Measurements from ENCODE around the gene SLC22A7.

SLC22A7 gene

DNA sequence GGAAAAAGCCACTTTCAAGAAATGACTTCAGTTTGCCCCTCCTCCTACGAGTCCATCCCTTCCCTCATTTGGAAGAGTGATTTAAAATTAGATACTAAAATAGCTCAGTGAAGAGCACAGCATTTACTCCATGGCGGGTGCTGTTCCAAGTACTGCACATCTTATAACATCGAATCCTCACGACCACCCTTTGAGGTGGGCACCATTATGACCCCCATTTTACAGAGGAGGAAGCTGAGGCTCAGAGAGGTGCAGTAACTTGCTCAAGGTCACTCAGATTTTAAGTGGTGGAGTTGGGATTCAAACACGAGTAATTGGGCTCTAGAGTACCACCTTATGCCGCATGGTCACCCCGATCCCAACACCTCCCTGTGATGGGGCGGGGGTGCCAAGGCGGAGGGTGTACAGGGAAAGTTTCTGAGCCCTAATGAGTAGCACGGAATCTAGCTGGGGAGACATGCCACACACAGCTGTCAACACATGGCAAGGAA lies 29.2 kb upstream of the SLC22A7 start:
- H3K4me1 ChIP-seq (ENCODE audit: control insufficient read depth, insufficient read depth, low read length): no peaks in the 10 kb centered on the region

DNA sequence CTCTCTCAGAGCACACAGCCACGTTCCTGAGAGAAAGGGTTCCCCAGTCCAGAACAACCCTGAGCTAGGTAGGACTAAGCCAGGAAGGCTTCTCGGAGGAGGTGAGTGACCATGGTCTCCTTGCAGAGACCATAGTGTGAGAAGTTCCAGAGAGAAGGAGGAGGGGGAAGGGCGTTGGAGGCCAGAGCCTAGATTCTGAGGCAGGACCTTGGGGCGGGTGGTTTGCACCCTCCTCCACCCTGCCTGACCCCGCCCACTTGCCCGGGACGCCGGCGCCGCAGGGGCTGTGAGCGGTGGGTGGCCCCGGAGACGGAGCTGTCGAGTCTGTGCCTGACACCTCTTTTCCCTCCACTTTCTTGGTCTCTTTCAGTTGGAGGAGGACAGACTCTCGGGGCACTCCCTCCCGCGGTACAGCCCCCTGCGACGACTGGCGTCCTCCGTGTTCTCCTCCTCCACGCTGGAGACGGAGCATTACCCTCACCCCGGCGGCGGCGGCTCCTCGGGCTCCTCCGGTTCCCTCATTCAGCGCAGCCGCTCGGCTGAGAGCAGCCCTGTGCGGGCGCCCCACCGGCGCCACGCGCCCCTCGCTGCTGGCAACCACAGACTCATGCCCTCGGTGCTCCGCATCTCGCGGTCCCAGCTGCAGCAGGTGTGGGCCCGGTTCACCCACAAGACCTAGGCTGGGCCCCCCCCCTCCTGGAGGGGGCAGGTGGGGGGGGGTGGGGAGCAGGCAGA lies 28.6 kb upstream of the SLC22A7 start:
- ChIA-PET CTCF (interaction anchor here (0.6 to 3.2 kb wide), 4 partner anchors 17 to 100 kb away, joined by 4 to 28 read pairs (median 4); partner anchors contain the start of gene DNPH1), POLR2A (interaction anchor here (1.0 kb wide), 2 partner anchors 27 to 100 kb away, joined by 3 read pairs; partner anchors contain the start of gene ZNF318)
- no peaks in the 10 kb centered on the region for H3K4me1 ChIP-seq (ENCODE audit: control insufficient read depth, insufficient read depth, low read length)
- no peaks in the 10 kb centered on the region for H3K9me3 ChIP-seq (ENCODE audit: control insufficient read depth, insufficient read depth, low read depth, low read length)
- no peaks in the 10 kb centered on the region for H3K36me3 ChIP-seq (ENCODE audit: control insufficient read depth in 2 of 2, insufficient read depth in 1 of 2, low read length in 2 of 2)
- H3K4me3 ChIP-seq (ENCODE audit: low read depth, low read length): no peak overlapping the region
- H3K27ac ChIP-seq (ENCODE audit: extremely low read depth, low read depth, low read length): no peak overlapping the region
- TF ChIP-seq, protein P1, sequence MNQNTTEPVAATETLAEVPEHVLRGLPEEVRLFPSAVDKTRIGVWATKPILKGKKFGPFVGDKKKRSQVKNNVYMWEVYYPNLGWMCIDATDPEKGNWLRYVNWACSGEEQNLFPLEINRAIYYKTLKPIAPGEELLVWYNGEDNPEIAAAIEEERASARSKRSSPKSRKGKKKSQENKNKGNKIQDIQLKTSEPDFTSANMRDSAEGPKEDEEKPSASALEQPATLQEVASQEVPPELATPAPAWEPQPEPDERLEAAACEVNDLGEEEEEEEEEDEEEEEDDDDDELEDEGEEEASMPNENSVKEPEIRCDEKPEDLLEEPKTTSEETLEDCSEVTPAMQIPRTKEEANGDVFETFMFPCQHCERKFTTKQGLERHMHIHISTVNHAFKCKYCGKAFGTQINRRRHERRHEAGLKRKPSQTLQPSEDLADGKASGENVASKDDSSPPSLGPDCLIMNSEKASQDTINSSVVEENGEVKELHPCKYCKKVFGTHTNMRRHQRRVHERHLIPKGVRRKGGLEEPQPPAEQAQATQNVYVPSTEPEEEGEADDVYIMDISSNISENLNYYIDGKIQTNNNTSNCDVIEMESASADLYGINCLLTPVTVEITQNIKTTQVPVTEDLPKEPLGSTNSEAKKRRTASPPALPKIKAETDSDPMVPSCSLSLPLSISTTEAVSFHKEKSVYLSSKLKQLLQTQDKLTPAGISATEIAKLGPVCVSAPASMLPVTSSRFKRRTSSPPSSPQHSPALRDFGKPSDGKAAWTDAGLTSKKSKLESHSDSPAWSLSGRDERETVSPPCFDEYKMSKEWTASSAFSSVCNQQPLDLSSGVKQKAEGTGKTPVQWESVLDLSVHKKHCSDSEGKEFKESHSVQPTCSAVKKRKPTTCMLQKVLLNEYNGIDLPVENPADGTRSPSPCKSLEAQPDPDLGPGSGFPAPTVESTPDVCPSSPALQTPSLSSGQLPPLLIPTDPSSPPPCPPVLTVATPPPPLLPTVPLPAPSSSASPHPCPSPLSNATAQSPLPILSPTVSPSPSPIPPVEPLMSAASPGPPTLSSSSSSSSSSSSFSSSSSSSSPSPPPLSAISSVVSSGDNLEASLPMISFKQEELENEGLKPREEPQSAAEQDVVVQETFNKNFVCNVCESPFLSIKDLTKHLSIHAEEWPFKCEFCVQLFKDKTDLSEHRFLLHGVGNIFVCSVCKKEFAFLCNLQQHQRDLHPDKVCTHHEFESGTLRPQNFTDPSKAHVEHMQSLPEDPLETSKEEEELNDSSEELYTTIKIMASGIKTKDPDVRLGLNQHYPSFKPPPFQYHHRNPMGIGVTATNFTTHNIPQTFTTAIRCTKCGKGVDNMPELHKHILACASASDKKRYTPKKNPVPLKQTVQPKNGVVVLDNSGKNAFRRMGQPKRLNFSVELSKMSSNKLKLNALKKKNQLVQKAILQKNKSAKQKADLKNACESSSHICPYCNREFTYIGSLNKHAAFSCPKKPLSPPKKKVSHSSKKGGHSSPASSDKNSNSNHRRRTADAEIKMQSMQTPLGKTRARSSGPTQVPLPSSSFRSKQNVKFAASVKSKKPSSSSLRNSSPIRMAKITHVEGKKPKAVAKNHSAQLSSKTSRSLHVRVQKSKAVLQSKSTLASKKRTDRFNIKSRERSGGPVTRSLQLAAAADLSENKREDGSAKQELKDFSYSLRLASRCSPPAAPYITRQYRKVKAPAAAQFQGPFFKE (tag by site-specific recombination; IDR thresholded peaks at IDR 0.05; ENCODE audit: borderline replicate concordance): no peak
- no peak for TF ChIP-seq ZNF777 (tag by site-specific recombination; IDR thresholded peaks at IDR 0.05; ENCODE audit: borderline replicate concordance)
- no peak for TF ChIP-seq ZBTB48 (tag by site-specific recombination; IDR thresholded peaks at IDR 0.05)
- TF ChIP-seq HOXA7 (CRISPR knock-in tag; IDR thresholded peaks at IDR 0.05; ENCODE audit: borderline replicate concordance): no peak
- TF ChIP-seq, protein P2, sequence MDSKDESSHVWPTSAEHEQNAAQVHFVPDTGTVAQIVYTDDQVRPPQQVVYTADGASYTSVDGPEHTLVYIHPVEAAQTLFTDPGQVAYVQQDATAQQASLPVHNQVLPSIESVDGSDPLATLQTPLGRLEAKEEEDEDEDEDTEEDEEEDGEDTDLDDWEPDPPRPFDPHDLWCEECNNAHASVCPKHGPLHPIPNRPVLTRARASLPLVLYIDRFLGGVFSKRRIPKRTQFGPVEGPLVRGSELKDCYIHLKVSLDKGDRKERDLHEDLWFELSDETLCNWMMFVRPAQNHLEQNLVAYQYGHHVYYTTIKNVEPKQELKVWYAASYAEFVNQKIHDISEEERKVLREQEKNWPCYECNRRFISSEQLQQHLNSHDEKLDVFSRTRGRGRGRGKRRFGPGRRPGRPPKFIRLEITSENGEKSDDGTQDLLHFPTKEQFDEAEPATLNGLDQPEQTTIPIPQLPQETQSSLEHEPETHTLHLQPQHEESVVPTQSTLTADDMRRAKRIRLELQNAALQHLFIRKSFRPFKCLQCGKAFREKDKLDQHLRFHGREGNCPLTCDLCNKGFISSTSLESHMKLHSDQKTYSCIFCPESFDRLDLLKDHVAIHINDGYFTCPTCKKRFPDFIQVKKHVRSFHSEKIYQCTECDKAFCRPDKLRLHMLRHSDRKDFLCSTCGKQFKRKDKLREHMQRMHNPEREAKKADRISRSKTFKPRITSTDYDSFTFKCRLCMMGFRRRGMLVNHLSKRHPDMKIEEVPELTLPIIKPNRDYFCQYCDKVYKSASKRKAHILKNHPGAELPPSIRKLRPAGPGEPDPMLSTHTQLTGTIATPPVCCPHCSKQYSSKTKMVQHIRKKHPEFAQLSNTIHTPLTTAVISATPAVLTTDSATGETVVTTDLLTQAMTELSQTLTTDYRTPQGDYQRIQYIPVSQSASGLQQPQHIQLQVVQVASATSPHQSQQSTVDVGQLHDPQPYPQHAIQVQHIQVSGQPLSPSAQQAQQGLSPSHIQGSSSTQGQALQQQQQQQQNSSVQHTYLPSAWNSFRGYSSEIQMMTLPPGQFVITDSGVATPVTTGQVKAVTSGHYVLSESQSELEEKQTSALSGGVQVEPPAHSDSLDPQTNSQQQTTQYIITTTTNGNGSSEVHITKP (tag by site-specific recombination; IDR thresholded peaks at IDR 0.05): 0 out of 2 replicates have a peak, but pooled peaks have one; percentile 9
- no peak for TF ChIP-seq ZNF138 (tag by site-specific recombination; IDR thresholded peaks at IDR 0.05; ENCODE audit: borderline replicate concordance)
- TF ChIP-seq ZBTB21 (tag by site-specific recombination; IDR thresholded peaks at IDR 0.05): no peak
- peak; percentile 37 for TF ChIP-seq ZBTB8A (tag by site-specific recombination; IDR thresholded peaks at IDR 0.05)
- peak; percentile 79 for TF ChIP-seq ZNF423 (tag by site-specific recombination; IDR thresholded peaks at IDR 0.05)
- no peak for TF ChIP-seq ZNF473 (tag by site-specific recombination; IDR thresholded peaks at IDR 0.05)

More for the DNA sequence above, 29.2 kb upstream of the SLC22A7 start:
- TF ChIP-seq, protein P3, sequence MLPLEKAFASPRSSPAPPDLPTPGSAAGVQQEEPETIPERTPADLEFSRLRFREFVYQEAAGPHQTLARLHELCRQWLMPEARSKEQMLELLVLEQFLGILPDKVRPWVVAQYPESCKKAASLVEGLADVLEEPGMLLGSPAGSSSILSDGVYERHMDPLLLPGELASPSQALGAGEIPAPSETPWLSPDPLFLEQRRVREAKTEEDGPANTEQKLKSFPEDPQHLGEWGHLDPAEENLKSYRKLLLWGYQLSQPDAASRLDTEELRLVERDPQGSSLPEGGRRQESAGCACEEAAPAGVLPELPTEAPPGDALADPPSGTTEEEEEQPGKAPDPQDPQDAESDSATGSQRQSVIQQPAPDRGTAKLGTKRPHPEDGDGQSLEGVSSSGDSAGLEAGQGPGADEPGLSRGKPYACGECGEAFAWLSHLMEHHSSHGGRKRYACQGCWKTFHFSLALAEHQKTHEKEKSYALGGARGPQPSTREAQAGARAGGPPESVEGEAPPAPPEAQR (tag by site-specific recombination; IDR thresholded peaks at IDR 0.05): no peak
- TF ChIP-seq ZNF768 (tag by site-specific recombination; IDR thresholded peaks at IDR 0.05): 0 out of 2 replicates have a peak, but pooled peaks have one; percentile 38
- TF ChIP-seq, protein P4, sequence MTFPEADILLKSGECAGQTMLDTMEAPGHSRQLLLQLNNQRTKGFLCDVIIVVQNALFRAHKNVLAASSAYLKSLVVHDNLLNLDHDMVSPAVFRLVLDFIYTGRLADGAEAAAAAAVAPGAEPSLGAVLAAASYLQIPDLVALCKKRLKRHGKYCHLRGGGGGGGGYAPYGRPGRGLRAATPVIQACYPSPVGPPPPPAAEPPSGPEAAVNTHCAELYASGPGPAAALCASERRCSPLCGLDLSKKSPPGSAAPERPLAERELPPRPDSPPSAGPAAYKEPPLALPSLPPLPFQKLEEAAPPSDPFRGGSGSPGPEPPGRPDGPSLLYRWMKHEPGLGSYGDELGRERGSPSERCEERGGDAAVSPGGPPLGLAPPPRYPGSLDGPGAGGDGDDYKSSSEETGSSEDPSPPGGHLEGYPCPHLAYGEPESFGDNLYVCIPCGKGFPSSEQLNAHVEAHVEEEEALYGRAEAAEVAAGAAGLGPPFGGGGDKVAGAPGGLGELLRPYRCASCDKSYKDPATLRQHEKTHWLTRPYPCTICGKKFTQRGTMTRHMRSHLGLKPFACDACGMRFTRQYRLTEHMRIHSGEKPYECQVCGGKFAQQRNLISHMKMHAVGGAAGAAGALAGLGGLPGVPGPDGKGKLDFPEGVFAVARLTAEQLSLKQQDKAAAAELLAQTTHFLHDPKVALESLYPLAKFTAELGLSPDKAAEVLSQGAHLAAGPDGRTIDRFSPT (tag by site-specific recombination; IDR thresholded peaks at IDR 0.05): 0 out of 2 replicates have a peak, but pooled peaks have one; percentile 3
- no peak for TF ChIP-seq ZNF830 (tag by site-specific recombination; IDR thresholded peaks at IDR 0.05; ENCODE audit: low read depth)
- TF ChIP-seq OVOL3 (tag by site-specific recombination; IDR thresholded peaks at IDR 0.05): no peak
- TF ChIP-seq ZNF521 (tag by site-specific recombination; IDR thresholded peaks at IDR 0.05): no peak
- no peak for TF ChIP-seq ZNF747 (tag by site-specific recombination; IDR thresholded peaks at IDR 0.05)
- no peak for TF ChIP-seq SALL2 (tag by site-specific recombination; IDR thresholded peaks at IDR 0.05; ENCODE audit: borderline replicate concordance)
- no peak for TF ChIP-seq ZIC2 (tag by site-specific recombination; IDR thresholded peaks at IDR 0.05)
- TF ChIP-seq, protein P5, sequence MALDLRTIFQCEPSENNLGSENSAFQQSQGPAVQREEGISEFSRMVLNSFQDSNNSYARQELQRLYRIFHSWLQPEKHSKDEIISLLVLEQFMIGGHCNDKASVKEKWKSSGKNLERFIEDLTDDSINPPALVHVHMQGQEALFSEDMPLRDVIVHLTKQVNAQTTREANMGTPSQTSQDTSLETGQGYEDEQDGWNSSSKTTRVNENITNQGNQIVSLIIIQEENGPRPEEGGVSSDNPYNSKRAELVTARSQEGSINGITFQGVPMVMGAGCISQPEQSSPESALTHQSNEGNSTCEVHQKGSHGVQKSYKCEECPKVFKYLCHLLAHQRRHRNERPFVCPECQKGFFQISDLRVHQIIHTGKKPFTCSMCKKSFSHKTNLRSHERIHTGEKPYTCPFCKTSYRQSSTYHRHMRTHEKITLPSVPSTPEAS (tag by site-specific recombination; IDR thresholded peaks at IDR 0.05): no peak
- Histone ChIP-seq H3K9me3 (ENCODE audit: control insufficient read depth, insufficient read depth, low read depth, low read length) (no peaks in the 10 kb centered on the region), H3K4me3 (ENCODE audit: low read depth, low read length) (no peak overlapping the region), H3K27ac (ENCODE audit: extremely low read depth, low read depth, low read length) (no peak overlapping the region), H3K36me3 (ENCODE audit: control insufficient read depth in 2 of 2, insufficient read depth in 1 of 2, low read length in 2 of 2) (no peaks in the 10 kb centered on the region)
- POLR2A ChIA-PET: interaction anchor here (0.5 to 1.0 kb wide), 2 partner anchors 28 to 199 kb away, joined by 3 to 4 read pairs; no protein-coding TSS in a partner anchor
- CTCF ChIA-PET: interaction anchor here (0.6 to 3.2 kb wide), 7 partner anchors 18 to 279 kb away, joined by 3 to 28 read pairs (median 5); partner anchors contain the start of gene DNPH1

All from HEK293 (cell line).